HepG2 (cell line): ENCODE results near the gene PIM3.

ENCODE experiments used
- AGO2 ChIP-seq: fragments of 200-400 bp; formaldehyde crosslinking; optimal IDR thresholded peaks from 2 replicates; pipeline ENCODE3; 2017; ENCODE audit warnings: mild to moderate bottlenecking, low read depth, low read length, moderate library complexity
- CTCF ChIP-seq: sonication (generic); formaldehyde crosslinking; IDR thresholded peaks from 2 replicates; pipeline ENCODE4 v1.5.0; 2020; ENCODE audit warnings: mild to moderate bottlenecking, missing genetic modification reagents, moderate library complexity
- HCFC1 ChIP-seq: fragments of 150-350 bp; IDR thresholded peaks from 2 replicates; pipeline ENCODE4 v1.6.1; 2014; ENCODE audit warnings: low read depth, low read length
- JUN ChIP-seq: sonication (generic); formaldehyde crosslinking; IDR thresholded peaks from 2 replicates; pipeline ENCODE4 v1.4.0; 2020; ENCODE audit warnings: mild to moderate bottlenecking, missing genetic modification reagents
- MXI1 ChIP-seq: IDR thresholded peaks from 3 replicates; pipeline ENCODE4 v1.6.1; 2012; ENCODE audit warnings: low read depth, low read length, inconsistent platforms, borderline replicate concordance
- TFAP4 ChIP-seq: sonication (generic); IDR thresholded peaks from 2 replicates; pipeline ENCODE4 v1.6.1; 2016; ENCODE audit warnings: low read depth, borderline replicate concordance
- ZNF629 ChIP-seq: sonication (generic); formaldehyde crosslinking; conservative IDR thresholded peaks from 2 replicates; pipeline ENCODE4 v1.5.0; 2020; ENCODE audit warnings: missing genetic modification reagents
- ZNF644 ChIP-seq: IDR thresholded peaks from 2 replicates; pipeline ENCODE4 v1.6.1; 2016; ENCODE audit warnings: low read depth

GRCh38 chr22:49913026-49913425 is 47.5 kb upstream of the PIM3 start:
- TF ChIP-seq AGO2: no peak
- no peak for TF ChIP-seq HCFC1
- no peak for TF ChIP-seq TFAP4
- TF ChIP-seq CTCF: no peak
- TF ChIP-seq MXI1: no peak
- no peak for TF ChIP-seq JUN (CRISPR knock-in tag)
- no peak for TF ChIP-seq ZNF644 (CRISPR knock-in tag)
- no peak for TF ChIP-seq ZNF629
